ENCODE measurements around the gene MAGEH1.
A peak's percentile ranks its signal among the peaks of the same experiment; 100 is the strongest.
"Not testable (repeated sequence)": the region's sequence is repeated elsewhere in the genome, so short reads cannot be mapped to it uniquely, and the experiment has no call there.

MAGEH1 gene, protein sequence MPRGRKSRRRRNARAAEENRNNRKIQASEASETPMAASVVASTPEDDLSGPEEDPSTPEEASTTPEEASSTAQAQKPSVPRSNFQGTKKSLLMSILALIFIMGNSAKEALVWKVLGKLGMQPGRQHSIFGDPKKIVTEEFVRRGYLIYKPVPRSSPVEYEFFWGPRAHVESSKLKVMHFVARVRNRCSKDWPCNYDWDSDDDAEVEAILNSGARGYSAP

DNA sequence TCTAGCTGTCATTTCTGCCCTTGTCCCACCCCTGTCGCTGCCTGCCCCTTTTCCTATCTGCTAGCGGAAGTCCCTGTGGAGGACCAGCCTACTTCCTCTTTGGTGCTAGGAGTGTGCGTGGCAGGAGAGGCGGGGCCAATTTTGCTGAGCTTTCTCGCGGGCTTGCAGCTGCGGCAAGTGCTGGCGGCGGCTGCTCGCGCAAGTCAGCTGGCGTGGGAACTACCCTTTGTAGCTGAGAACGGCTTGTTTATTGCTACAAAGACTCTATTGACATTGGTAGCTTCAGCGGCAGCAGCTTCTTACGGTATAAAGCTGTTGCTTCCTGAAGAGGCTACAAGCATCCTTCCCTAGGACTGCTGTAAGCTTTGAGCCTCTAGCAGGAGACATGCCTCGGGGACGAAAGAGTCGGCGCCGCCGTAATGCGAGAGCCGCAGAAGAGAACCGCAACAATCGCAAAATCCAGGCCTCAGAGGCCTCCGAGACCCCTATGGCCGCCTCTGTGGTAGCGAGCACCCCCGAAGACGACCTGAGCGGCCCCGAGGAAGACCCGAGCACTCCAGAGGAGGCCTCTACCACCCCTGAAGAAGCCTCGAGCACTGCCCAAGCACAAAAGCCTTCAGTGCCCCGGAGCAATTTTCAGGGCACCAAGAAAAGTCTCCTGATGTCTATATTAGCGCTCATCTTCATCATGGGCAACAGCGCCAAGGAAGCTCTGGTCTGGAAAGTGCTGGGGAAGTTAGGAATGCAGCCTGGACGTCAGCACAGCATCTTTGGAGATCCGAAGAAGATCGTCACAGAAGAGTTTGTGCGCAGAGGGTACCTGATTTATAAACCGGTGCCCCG, at the start of gene MAGEH1:
TSS of gene MAGEH1 (plus strand) at position 138 of the 843 bp plus-strand sequence. CDS start at position 386, 248 bp downstream.
- DNase-seq: peak; percentile 80 to 84

DNA sequence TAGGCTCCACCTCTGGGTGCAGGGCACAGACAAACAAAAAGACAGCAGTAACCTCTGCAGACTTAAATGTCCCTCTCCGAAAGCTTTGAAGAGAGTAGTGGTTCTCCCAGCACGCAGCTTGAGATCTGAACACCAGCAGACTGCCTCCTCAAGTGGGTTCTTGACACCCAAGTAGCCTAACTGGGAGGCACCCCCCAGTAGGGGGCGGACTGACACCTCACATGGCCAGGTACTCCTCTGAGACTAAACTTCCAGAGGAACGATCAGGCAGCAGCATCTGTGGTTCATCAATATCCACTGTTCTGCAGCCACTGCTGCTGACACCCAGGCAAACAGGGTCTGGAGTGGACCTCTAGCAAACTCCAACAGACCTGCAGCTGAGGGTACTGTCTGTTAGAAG, 24.8 kb upstream of the MAGEH1 start:
- peak in 1 of 2 donors; percentile 39 for DNase-seq

DNA sequence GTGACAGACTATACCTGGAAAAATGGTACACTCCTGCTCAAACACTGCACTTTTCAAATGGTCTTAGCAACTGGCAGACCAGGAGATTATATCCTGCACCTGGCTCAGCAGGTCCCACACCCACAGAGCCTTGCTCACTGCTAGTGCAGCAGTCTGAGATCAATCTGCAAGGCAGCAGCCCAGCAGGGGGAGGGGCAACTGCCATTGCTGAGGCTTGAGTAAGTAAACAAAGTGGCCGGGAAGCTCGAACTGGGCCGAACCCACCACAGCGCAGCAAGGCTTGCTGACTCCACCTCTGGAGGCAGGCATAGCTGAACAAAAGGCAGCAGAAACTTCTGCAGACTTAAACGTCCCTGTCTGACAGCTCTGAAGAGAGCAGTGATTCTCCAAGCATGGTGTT, 8.5 kb upstream of the MAGEH1 start:
- DNase-seq: not testable (repeated sequence)

- DNase-seq: no peak
These were observed 1.7 kb upstream of the MAGEH1 start for GRCh38 chrX:55450259-55450658.

GRCh38 chrX:55451141-55451540, 786 bp upstream of the MAGEH1 start:
- DNase-seq: no peak

DNA sequence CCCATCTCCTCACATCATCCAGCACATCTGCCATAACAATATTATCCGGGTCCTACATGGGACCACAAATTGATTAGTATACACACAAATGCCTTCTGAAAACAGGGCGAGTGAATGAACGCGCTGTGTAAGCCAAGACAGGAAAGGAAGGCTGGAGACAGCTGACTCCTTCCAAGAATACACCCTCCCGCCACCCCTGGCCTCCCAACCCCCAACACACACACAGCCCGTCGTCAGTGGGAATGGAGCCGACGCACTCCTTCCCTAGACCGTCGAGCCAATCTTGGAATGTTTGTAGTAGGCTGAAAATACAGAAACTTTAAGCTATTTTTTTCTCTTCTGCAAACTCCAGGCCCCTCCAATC, 319 bp upstream of the MAGEH1 start:
- DNase-seq: no peak

DNA sequence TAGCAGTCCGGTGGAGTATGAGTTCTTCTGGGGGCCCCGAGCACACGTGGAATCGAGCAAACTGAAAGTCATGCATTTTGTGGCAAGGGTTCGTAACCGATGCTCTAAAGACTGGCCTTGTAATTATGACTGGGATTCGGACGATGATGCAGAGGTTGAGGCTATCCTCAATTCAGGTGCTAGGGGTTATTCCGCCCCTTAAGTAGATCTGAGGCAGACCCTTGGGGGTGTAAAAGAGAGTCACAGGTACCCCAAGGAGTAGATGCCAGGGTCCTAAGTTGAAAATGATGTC, 852 bp downstream of the MAGEH1 start:
- DNase-seq: peak in 1 of 2 donors; percentile 1

DNA sequence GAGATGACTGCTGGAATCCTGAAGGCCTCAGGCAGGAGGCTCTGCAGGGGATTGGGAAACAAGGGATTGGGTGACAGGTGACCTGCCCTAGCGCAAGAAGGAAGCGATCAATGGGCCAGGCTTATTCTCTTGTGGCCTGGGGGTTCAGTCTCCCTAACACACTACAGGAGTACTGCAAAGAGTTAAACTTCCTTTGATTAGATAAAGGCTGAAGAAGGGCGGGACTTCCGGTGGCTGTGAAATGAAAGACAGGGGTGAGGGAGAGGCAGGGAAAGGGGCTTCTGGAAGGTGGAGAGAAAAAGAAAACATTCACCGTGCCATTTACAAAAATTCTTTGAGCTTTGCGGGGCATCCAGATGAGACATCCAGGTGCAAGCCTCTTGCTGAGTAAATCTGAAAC, 3.8 kb downstream of the MAGEH1 start:
- DNase-seq: not testable (repeated sequence)

DNA sequence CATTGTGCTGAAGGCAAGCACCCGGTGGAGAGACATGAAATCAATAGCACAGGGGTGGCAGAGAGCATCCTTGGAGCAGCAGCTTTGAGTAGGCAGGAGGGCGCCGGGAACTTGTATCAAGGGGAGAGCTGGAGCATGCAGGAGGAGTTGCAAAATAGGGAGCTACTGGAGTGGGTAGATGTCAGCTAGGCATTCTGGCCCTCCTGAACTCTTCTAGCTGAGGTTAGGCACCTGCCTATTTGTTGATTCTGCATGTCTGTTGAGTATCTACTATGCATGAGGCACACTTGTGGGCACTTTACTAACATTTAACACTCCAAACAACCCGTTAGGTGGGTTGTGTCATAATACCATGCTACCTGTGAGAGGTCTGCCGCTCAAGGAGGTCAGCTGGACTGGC, 7.5 kb downstream of the MAGEH1 start:
- DNase-seq: not testable (repeated sequence)

GRCh38 chrX:55459926-55460325, 8.0 kb downstream of the MAGEH1 start:
- not testable (repeated sequence) for DNase-seq

- DNase-seq: not testable (repeated sequence)
These were observed 12.1 kb downstream of the MAGEH1 start for GRCh38 chrX:55464050-55464449.

- DNase-seq: not testable (repeated sequence)
These were observed 13.2 kb downstream of the MAGEH1 start for GRCh38 chrX:55465108-55465507.

- DNase-seq: not testable (repeated sequence)
These were observed 13.9 kb downstream of the MAGEH1 start for GRCh38 chrX:55465791-55466190.

DNA sequence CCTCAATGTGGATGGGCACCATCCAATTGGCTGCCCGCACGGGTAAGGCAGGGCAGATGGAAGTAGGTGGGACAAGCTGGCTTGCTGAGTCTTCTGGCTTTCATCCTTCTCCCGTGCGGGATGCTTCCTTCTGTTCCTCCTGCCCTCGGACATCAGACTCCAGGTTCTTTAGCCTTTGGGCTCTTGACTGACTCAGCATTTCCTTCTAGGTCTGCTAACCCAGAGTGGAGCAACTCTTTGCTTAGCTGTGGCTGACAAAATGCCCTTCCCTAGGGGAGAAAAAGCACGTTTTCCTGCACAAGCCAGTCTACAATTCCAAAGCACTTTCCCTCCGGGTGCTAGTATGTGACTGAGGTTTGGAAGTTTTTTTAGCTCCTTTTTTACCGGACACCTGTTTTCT, 28.0 kb downstream of the MAGEH1 start:
- not testable (repeated sequence) for DNase-seq

GRCh38 chrX:55480390-55481062, 28.6 kb downstream of the MAGEH1 start:
- no peak for DNase-seq

- DNase-seq: no peak
These were observed 33.0 kb downstream of the MAGEH1 start for GRCh38 chrX:55484948-55485347.

- DNase-seq: no peak
These were observed 34.8 kb downstream of the MAGEH1 start for GRCh38 chrX:55486736-55487135.

- DNase-seq: no peak
These were observed 35.2 kb downstream of the MAGEH1 start for GRCh38 chrX:55487143-55487542.

- DNase-seq: no peak
These were observed 36.2 kb downstream of the MAGEH1 start for GRCh38 chrX:55488006-55488592.

GRCh38 chrX:55488593-55489313, 36.8 kb downstream of the MAGEH1 start:
- DNase-seq: peak; percentile 58 to 70

- no peak for DNase-seq
These were observed 37.5 kb downstream of the MAGEH1 start, which contains the start of gene USP51 for GRCh38 chrX:55489314-55490009. Gene USP51, minus strand, starts transcription at chrX:55489848. Its CDS starts 909 bp downstream, at chrX:55488939.

DNA sequence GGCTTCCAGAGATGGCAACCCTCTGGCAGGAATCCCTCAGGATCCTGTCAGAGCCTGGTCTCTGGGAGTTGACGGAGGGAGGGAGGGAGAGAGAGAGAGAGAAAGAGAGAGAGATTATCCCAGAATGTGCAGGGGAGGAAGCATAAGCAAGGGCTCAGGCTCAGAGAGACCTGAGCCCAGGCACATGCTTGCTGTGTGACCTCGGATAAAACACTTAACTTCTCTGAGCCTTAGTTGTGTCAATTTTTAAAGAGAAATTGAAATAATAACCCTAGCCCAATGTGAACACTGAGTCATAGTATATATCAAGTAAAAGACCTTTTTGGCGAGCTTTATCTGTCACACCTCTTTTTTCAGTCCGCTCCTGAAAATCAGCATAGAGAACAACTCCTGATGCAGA, 38.2 kb downstream of the MAGEH1 start:
- no peak for DNase-seq
